IMR-90 (cell line): ENCODE data around the gene PPP1R15A. TPM values are rescaled to one million over a fixed set of nuclear protein-coding genes. Genes with fewer than 3 reads are reported as not detected.

Experiments used
- ATAC-seq: fragments of 200-7000 bp; cut with Tn5 transposase; 2 replicates; pipeline ENCODE4 v1.9.1; 2020; ENCODE audit warnings: low read depth, mild to moderate bottlenecking, moderate library complexity
- BruUV-seq: library from RNA; stranded (reverse); fragments of 400-500 nt; replicated peaks from 2 replicates; lab custom pipeline; 2021; lab: Mats Ljungman, UMichigan
- CTCF ChIA-PET: fragments of 300-600 bp; formaldehyde crosslinking; extraction: SDS; loops from one replicate; lab custom pipeline; 2021; ENCODE audit warnings: antibody characterized with exemption; lab: Yijun Ruan, JAX
- POLR2A ChIA-PET: fragments of 300-600 bp; sonication (Branson Sonifier 250); formaldehyde crosslinking; loops from one replicate; lab custom pipeline; 2022; ENCODE audit warnings: antibody characterized with exemption; ENCODE audit not compliant: unreplicated experiment; lab: Charles Lee
- DNase-seq: peaks from one replicate; pipeline ENCODE4 v3.0.0; 2013
- H2AFZ ChIP-seq: replicated peaks from 2 replicates; pipeline ENCODE3; 2013; ENCODE audit warnings: low read length, mild to moderate bottlenecking; ENCODE audit not compliant: poor library complexity
- H2AK5ac ChIP-seq: 2 replicates; pipeline ENCODE4 v1.6.1; 2013; ENCODE audit warnings: low read depth, low read length, inconsistent platforms
- H2AK9ac ChIP-seq: replicated peaks from 2 replicates; pipeline ENCODE3; 2013; ENCODE audit warnings: mild to moderate bottlenecking, low read depth, low read length, moderate library complexity; ENCODE audit not compliant: poor library complexity
- H2BK120ac ChIP-seq: 2 replicates; pipeline ENCODE4 v1.6.1; 2013; ENCODE audit warnings: low read depth, low read length, inconsistent platforms
- H2BK15ac ChIP-seq: 3 replicates; pipeline ENCODE4 v1.6.1; 2013; ENCODE audit warnings: low read depth, low read length, inconsistent platforms
- H2BK20ac ChIP-seq: 2 replicates; pipeline ENCODE4 v1.6.1; 2013; ENCODE audit warnings: low read depth, mild to moderate bottlenecking, inconsistent platforms, low read length, moderate library complexity
- H2BK5ac ChIP-seq: 2 replicates; pipeline ENCODE4 v1.6.1; 2013; ENCODE audit warnings: mild to moderate bottlenecking, low read depth, low read length, inconsistent platforms; ENCODE audit not compliant: poor library complexity, severe bottlenecking
- H3K14ac ChIP-seq: replicated peaks from 2 replicates; pipeline ENCODE4 v1.6.1; 2013; ENCODE audit warnings: low read depth, low read length, inconsistent platforms
- H3K18ac ChIP-seq: 2 replicates; pipeline ENCODE4 v1.6.1; 2013; ENCODE audit warnings: low read depth, low read length, control low read depth
- H3K23ac ChIP-seq: 2 replicates; pipeline ENCODE4 v1.6.1; 2013; ENCODE audit warnings: low read depth, low read length, inconsistent platforms
- H3K27ac ChIP-seq: 2 replicates; pipeline ENCODE4 v1.5.1; 2013; ENCODE audit warnings: mild to moderate bottlenecking, control low read depth, low read length; ENCODE audit not compliant: insufficient read depth
- H3K27me3 ChIP-seq: 2 replicates; pipeline ENCODE4 v1.6.1; 2013; ENCODE audit warnings: low read length; ENCODE audit not compliant: control insufficient read depth, insufficient read depth
- H3K36me3 ChIP-seq: 2 replicates; pipeline ENCODE4 v1.6.1; 2013; ENCODE audit warnings: low read length, mixed read lengths; ENCODE audit not compliant: control insufficient read depth, insufficient read depth
- H3K4ac ChIP-seq: 2 replicates; pipeline ENCODE4 v1.6.1; 2013; ENCODE audit warnings: low read depth, low read length, inconsistent platforms
- H3K4me1 ChIP-seq: 2 replicates; pipeline ENCODE4 v1.6.1; 2013; ENCODE audit warnings: low read length, mixed read lengths; ENCODE audit not compliant: control insufficient read depth, insufficient read depth
- H3K4me2 ChIP-seq: 2 replicates; pipeline ENCODE4 v1.6.1; 2013; ENCODE audit warnings: low read depth, mild to moderate bottlenecking, control low read depth, low read length, moderate library complexity
- H3K4me3 ChIP-seq: 2 replicates; pipeline ENCODE4 v1.5.1; 2013; ENCODE audit warnings: low read depth, mild to moderate bottlenecking, control low read depth, low read length, moderate library complexity; ENCODE audit not compliant: insufficient read depth
- H3K56ac ChIP-seq: 2 replicates; pipeline ENCODE4 v1.6.1; 2013; ENCODE audit warnings: low read length, inconsistent platforms; ENCODE audit not compliant: insufficient read depth; ENCODE audit errors: extremely low read depth
- H3K79me1 ChIP-seq, 2 experiments: 2 replicates each; pipeline ENCODE4 v1.6.1; 2013; ENCODE audit warnings: low read length in 2 of 2, inconsistent platforms in 1 of 2, low read depth in 1 of 2
- H3K9ac ChIP-seq: 2 replicates; pipeline ENCODE4 v1.6.1; 2013; ENCODE audit warnings: low read depth, low read length, control low read depth
- H3K9me1 ChIP-seq: 2 replicates; pipeline ENCODE4 v1.6.1; 2013; ENCODE audit warnings: low read length, inconsistent platforms; ENCODE audit not compliant: insufficient read depth
- H3K9me3 ChIP-seq: 2 replicates; pipeline ENCODE4 v1.6.1; 2013; ENCODE audit warnings: low read length; ENCODE audit not compliant: control insufficient read depth, insufficient read depth
- H4K20me1 ChIP-seq: 2 replicates; pipeline ENCODE4 v1.6.1; 2013; ENCODE audit warnings: low read length, inconsistent platforms; ENCODE audit not compliant: insufficient read depth
- H4K5ac ChIP-seq: 2 replicates; pipeline ENCODE4 v1.6.1; 2013; ENCODE audit warnings: mild to moderate bottlenecking, low read depth, low read length, control low read depth
- H4K8ac ChIP-seq, 2 experiments: 2 replicates each; pipeline ENCODE4 v1.6.1; 2013; ENCODE audit warnings: low read depth in 2 of 2, low read length in 2 of 2, control low read depth in 1 of 2, inconsistent platforms in 1 of 2
- H4K91ac ChIP-seq: 2 replicates; pipeline ENCODE4 v1.6.1; 2013; ENCODE audit warnings: low read depth, low read length, inconsistent platforms; ENCODE audit not compliant: insufficient read depth
- BHLHE40 ChIP-seq: fragments of 150-350 bp; IDR thresholded peaks from 2 replicates; pipeline ENCODE4 v1.6.1; 2016; ENCODE audit warnings: mild to moderate bottlenecking, low read depth, low read length
- CEBPB ChIP-seq: IDR thresholded peaks from 2 replicates; pipeline ENCODE4 v1.6.1; 2012; ENCODE audit warnings: low read depth, low read length, improper control_type of control experiment
- CTCF ChIP-seq: conservative IDR thresholded peaks from 2 replicates; pipeline ENCODE4 v1.5.1; 2012; ENCODE audit warnings: mild to moderate bottlenecking, low read depth, low read length, improper control_type of control experiment
- MAZ ChIP-seq: IDR thresholded peaks from 2 replicates; pipeline ENCODE4 v1.6.1; 2012; ENCODE audit warnings: low read depth, mild to moderate bottlenecking, low read length, improper control_type of control experiment, moderate library complexity, borderline replicate concordance
- NFE2L2 ChIP-seq: fragments of 150-350 bp; IDR thresholded peaks from 2 replicates; pipeline ENCODE4 v1.6.1; 2016; ENCODE audit warnings: low read depth, mild to moderate bottlenecking, low read length
- RFX5 ChIP-seq: IDR thresholded peaks from 2 replicates; pipeline ENCODE4 v1.8.0; 2012; ENCODE audit warnings: low read depth, mild to moderate bottlenecking, low read length, moderate library complexity
- WGBS, 2 experiments: methylation state at CpG; one replicate each; pipeline versions ENCODE4 v1.1.5 to v1.1.7; 2013; ENCODE audit warnings: missing lambda C conversion rate in 2 of 2; ENCODE audit not compliant: insufficient read length in 1 of 2; ENCODE audit errors: extremely low coverage in 2 of 2; 5-methylcytosine and 5-hydroxymethylcytosine counted together
- dilution Hi-C: fragments of 300-500 bp; cut with HindIII; formaldehyde crosslinking; loops from one replicate; pipeline ENCODE4 v1.14.3; 2018; ENCODE audit warnings: low sequenced_read_pairs; ENCODE audit not compliant: unreplicated experiment
- in situ Hi-C: fragments of 300-500 bp; cut with MboI; formaldehyde crosslinking; loops from 3 replicates; pipeline ENCODE4 v1.14.3; 2019; ENCODE audit warnings: low sequenced_read_pairs, inconsistent platforms, mixed read lengths
- intact Hi-C: fragments of 100-400 bp; cut with micrococcal nuclease; formaldehyde crosslinking; loops from 2 replicates; pipeline ENCODE4 v1.10.0; 2022
- polyA plus RNA-seq, 3 experiments: library from polyadenylated mRNA; depleted of rRNA; stranded (reverse); fragments of >200 nt; gene quantifications; 2 replicates each; pipeline ENCODE4 v1.2.3, GENCODE V29; 2012; ENCODE audit warnings: low replicate concordance in 1 of 3
- total RNA-seq: library from RNA; depleted of rRNA; stranded (reverse); fragments of >200 nt; gene quantifications from 2 replicates; pipeline ENCODE4 v1.2.3, GENCODE V29; 2012

The PPP1R15A gene
- total and polyA plus RNA-seq, 2 of the 4 experiments (the other 2 are of a cell fraction): 26.7 to 87.7 TPM

- no peaks in the 10 kb centered on the region for H3K9me1 ChIP-seq
- dilution Hi-C loops (no loop called here), in situ Hi-C loops (loop anchor here (10.0 kb wide), 1 partner anchor 186 kb away; the partner anchor contains the start of gene CA11), intact Hi-C loops (no loop called here)
- H4K20me1 ChIP-seq: no peaks in the 10 kb centered on the region
- H3K9ac ChIP-seq: no peak overlapping the region
- H2AFZ ChIP-seq: no peak overlapping the region
- no peak overlapping the region for H2BK120ac ChIP-seq
- no peak overlapping the region for H2BK20ac ChIP-seq
- no peaks in the 10 kb centered on the region for H3K9me3 ChIP-seq
- no peak for TF ChIP-seq NFE2L2
- TF ChIP-seq RFX5: no peak
- TF ChIP-seq BHLHE40: no peak
- TF ChIP-seq MAZ: no peak
- no peak for TF ChIP-seq CTCF
- no peak for TF ChIP-seq CEBPB
- H2AK9ac ChIP-seq: no peak overlapping the region
- no peak overlapping the region for H3K27ac ChIP-seq
- H2BK5ac ChIP-seq: no peak overlapping the region
- ATAC-seq (no peak), DNase-seq (no peak)
- H3K56ac ChIP-seq: no peak overlapping the region
- H3K4me3 ChIP-seq: no peak overlapping the region
- H3K36me3 ChIP-seq: peaks cover 15% of the 10 kb centered on the region
- H3K23ac ChIP-seq: no peak overlapping the region
- ChIA-PET CTCF (interaction anchor here (1.2 kb wide), 1 partner anchor 43 kb away, joined by 3 read pairs; no protein-coding TSS in a partner anchor), POLR2A (no interaction called here)
- H3K18ac ChIP-seq: no peak overlapping the region
- no TSS peak for BruUV-seq
- H3K4me2 ChIP-seq: no peak overlapping the region
- no peak overlapping the region for H4K91ac ChIP-seq
- H3K27me3 ChIP-seq: no peaks in the 10 kb centered on the region
- no peak overlapping the region for H4K5ac ChIP-seq
- peaks cover 2% of the 10 kb centered on the region for H3K4me1 ChIP-seq
- no peak overlapping the region for H3K14ac ChIP-seq
- no peak overlapping the region for H2BK15ac ChIP-seq
- H3K4ac ChIP-seq: no peak overlapping the region
- no peak overlapping the region for H2AK5ac ChIP-seq
- H3K79me1 ChIP-seq: 0 out of 4 replicates have a peak, but pooled peaks cover 0 to 3% of the 10 kb centered on the region in 2 experiments
- 86% methylated on average over 1 of the region's 4 CpGs; no CpG with 5 or more reads in 1 of the 2 experiments for WGBS, 2 experiments
- H4K8ac ChIP-seq: no peak overlapping the region
These were observed 41.3 kb upstream of the PPP1R15A start for GRCh38 chr19:48830965-48831364.
